NCI-H1436 treated with DMSO at 0.1 percent for 48 hours (cell line): ENCODE results near the gene MAD1L1.
"Not testable (repeated sequence)": the region's sequence is repeated elsewhere in the genome, so short reads cannot be mapped to it uniquely, and the experiment has no call there.

Experiments used
- DNase-seq: peaks from one replicate; lab custom pipeline; 2025; lab: John Stamatoyannopoulos, UW

The MAD1L1 gene

GRCh38 chr7:2232766-2233520 lies at the start of gene MAD1L1:
TSS of gene MAD1L1 (minus strand) at chr7:2232945. CDS start at chr7:2230133, 2,812 bp downstream.
- peak; percentile 31 for DNase-seq

- DNase-seq = no peak
These were observed 49.5 kb upstream of the MAD1L1 start for GRCh38 chr7:2282185-2282751.

- DNase-seq = no peak
These were observed 48.8 kb upstream of the MAD1L1 start for GRCh38 chr7:2281541-2281940.

GRCh38 chr7:2280424-2280823 lies 47.7 kb upstream of the MAD1L1 start:
- no peak for DNase-seq

- no peak for DNase-seq
These were observed 47.2 kb upstream of the MAD1L1 start for GRCh38 chr7:2279896-2280295.

GRCh38 chr7:2278026-2278425 lies 45.3 kb upstream of the MAD1L1 start:
- DNase-seq = no peak

- DNase-seq = no peak
These were observed 43.4 kb upstream of the MAD1L1 start for GRCh38 chr7:2276107-2276506.

- no peak for DNase-seq
These were observed 42.4 kb upstream of the MAD1L1 start for GRCh38 chr7:2275101-2275500.

- no peak for DNase-seq
These were observed 41.9 kb upstream of the MAD1L1 start for GRCh38 chr7:2274666-2275065.

GRCh38 chr7:2273866-2274265 lies 41.1 kb upstream of the MAD1L1 start:
- no peak for DNase-seq

GRCh38 chr7:2272031-2272430 lies 39.3 kb upstream of the MAD1L1 start:
- no peak for DNase-seq

GRCh38 chr7:2271273-2272026 lies 38.7 kb upstream of the MAD1L1 start:
- no peak for DNase-seq

- no peak for DNase-seq
These were observed 37.8 kb upstream of the MAD1L1 start for GRCh38 chr7:2270495-2270894.

GRCh38 chr7:2269991-2270460 lies 37.3 kb upstream of the MAD1L1 start:
- no peak for DNase-seq

GRCh38 chr7:2269089-2269990 lies 36.6 kb upstream of the MAD1L1 start:
- DNase-seq = not testable (repeated sequence)

GRCh38 chr7:2266911-2267310 lies 34.2 kb upstream of the MAD1L1 start:
- no peak for DNase-seq

GRCh38 chr7:2264158-2264557 lies 31.4 kb upstream of the MAD1L1 start:
- DNase-seq = no peak

- DNase-seq = no peak
These were observed 30.4 kb upstream of the MAD1L1 start for GRCh38 chr7:2263176-2263575.

GRCh38 chr7:2261611-2262010 lies 28.9 kb upstream of the MAD1L1 start:
- no peak for DNase-seq

GRCh38 chr7:2260820-2261219 lies 28.1 kb upstream of the MAD1L1 start:
- DNase-seq = no peak

GRCh38 chr7:2259480-2259879 lies 26.7 kb upstream of the MAD1L1 start:
- DNase-seq = no peak
